ENCODE data around the gene C11orf86.
A peak's percentile ranks its signal among the peaks of the same experiment; 100 is the strongest.

C11orf86 gene

DNA sequence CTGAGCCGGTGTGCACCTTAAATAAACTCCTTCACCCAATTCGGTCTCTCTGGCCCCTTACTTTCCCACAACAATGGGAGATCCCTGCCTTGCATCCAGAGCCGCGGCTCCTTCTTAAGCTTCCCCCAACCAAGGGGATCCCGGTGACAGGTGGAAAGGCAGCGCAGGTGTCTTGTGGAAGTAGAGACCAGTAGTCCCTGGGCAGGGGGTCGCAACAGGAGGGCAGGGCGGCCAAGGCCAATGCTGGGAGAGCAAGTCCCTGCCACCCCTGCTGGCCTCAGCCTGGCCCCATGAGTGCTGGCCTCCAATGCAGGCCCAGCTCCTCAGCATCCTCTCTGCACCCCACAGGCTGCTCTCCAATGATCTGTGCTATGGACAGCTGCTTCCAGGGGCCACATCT, 39.9 kb downstream of the C11orf86 start:
- intact Hi-C loops (cut with DNase I) = no loop called here
- no peak for DNase-seq

DNA sequence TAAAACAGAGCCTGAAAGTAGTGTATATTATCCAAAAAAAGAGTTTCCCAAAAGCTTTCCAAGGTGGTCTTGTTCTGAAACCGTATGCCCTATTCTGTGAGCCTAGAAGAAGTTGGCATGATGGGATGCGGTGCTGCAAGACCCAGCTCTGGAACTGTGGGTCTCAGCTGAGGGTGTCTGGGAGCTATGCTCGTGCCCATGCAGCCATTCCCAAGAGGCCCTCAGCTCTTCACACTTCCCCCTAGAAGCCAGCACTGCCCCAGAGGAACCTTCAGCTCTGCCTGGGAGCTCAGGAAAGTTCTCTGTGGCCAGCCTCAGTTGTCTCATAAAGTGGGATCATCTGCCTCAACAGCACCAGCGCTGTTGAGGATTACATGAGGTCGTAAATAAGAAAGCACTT, 41.4 kb downstream of the C11orf86 start:
- intact Hi-C loops (cut with DNase I) = no loop called here
- no peak for DNase-seq

DNA sequence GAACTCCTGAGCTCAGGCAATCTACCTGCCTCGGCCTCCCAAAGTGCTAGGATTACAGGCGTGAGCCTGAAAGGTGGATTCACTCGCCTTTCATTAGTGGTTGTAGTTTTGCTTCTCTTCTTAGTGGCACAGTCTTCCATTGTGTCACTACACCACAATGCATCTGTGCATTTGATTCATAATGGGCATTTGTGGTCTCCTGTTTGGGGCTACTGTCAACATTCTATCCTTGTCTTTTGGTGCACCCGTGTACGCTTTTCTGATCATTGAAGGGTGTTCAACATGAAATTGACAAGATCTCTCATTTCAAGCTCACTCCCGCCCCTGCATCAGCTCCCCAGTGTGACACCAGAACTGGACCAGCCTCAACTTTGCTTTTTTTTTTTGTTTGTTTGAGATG, 45.8 kb downstream of the C11orf86 start:
- no peak for DNase-seq
- intact Hi-C loops (cut with DNase I) = no loop called here

DNA sequence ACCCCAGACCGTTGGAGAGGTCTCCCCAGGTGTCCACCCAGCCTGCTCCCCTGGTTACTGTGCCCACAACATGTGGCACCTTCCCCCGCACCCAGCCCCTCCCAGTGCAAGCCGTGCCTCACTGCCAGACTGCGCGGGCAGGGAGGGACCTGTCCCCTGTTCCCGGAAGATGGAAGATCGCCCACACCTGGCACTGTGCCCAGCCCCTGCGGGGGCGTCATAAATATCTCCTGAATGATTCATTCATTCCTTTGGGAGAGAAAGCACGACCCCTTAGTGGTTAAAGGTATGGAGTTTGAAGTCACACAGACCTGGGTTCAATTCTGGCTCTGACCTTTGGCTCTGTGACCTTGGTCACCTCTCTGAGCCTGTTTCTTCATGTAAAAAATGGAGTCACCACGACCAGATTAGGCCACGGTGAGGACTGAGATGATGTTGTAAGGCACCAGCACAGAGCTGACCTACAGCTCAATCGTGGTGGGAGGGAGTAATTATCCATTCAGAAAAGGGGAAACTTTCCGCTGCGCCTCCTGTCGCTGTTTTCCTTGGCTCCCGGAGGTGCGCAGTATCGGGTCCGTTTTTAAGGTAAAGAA, 47.3 kb downstream of the C11orf86 start:
- intact Hi-C loops (cut with DNase I) = no loop called here
- peak in 41 of 42 donors; percentile 42 to 88 (median 72) for DNase-seq

DNA sequence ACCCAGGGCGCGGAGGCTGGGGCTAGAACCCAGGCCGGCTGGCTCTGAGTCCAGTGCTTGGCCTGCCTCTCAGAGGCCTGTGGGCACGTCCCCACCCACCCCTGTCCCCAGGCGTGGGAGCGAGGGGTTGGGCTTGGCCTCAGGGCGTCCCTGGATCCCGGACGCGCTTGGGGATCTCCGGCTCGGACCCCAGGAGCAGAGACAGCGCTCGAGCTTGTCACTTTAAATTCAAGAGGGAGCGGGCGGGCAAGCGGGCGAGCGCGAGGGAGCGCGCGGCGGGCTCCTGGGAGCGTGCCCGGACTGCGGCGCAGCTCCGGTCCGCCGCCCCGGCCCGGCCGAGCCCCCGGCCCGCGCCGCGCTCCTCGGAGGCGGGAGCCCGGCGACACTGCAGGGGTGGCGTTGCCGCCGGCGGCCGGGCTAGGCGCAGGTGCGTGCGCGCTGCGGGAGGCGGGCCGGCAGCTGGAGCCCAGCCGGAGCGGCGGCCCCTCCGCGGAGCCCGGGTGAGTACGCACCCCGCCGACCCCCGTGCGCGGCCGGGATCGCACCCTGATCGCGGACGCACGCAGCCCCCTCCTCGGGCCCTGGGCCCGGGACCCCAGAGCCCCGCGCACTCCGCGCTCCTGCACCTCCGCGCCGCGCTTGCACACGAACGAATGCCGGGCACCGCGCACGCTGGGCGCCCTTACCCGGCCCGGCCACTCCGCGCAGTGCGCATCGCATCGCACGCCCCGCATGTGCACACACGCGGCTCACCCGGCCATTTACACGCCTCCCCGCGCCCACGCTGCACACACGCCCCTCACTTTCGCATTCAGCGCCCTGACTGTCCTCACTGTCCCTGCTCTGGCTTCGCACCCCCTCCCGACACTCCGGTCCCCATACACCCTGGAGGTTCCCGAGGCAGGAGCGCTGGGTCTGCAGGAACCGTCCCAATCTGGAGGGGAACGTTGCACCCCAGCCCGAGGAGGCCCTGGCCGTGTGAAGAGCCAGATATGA, 48.2 kb downstream of the C11orf86 start, which contains the start of gene SYT12:
TSS of gene SYT12 (plus strand) at position 174 of the 996 bp plus-strand sequence. CDS start 7,011 bp downstream, outside the sequence.
- intact Hi-C loops (cut with DNase I) = no loop called here
- DNase-seq = peak in 29 of 42 donors; percentile 5 to 65 (median 39)

DNA sequence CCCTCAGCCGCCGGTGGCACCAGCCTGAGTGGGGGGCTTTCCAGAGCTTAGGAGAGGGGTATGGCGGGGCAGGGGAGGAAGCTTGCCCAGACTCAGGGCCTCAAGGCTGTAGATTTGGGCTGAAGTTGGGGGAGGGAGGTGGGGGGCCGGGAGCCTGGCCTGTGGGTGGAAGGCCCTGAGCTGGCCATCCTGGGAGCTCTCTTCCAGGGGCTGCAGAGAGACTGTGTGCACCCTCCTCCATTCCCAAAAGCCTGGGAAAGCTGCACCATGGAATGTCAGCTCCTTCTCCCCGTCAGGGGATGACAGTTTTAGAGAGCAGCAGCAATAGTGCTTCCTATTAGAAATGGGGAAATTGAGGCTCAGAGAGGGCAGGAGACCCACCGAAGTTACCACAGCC, 48.9 kb downstream of the C11orf86 start:
- DNase-seq = no peak
- intact Hi-C loops (cut with DNase I) = no loop called here

DNA sequence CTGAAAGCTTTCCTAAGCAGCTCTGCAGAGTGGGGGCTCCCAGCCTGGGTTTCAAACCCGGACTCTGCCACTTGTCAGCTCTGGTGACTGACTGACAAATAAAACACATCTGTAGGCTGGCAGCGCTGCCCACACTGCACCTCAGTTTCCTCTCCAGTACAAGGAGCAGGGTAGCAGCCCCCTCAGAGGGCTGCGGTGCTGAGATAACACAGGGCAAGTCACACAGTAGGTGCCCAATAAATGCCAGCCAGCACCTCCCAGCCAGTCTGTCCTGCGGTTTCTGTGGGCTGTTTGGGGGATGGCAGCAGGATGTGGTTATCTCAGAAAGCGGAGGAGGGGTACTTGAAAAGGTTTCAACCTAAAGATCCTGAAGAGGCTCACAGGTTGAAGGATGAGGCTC, 49.3 kb downstream of the C11orf86 start:
- DNase-seq = peak in 1 of 42 donors; percentile 31
- intact Hi-C loops (cut with DNase I) = no loop called here

DNA sequence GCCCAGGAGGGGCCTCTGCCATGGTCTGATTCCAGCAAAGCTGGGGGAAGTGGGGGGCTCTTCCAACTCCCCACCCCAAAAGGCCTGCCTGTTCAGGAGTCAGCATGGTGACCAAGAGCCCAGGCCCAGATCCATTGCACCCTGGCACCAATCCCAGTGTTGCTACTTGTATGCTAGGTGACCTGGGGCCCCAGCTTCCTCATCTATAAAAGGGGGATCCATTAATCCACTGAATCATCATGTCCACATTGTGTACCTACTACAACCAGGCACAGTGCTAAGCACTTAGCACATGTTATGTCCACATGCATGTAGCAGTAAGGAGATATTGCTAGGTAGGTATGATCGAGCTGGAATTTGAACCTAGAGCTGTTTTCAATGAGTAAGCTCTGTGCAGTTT, 49.9 kb downstream of the C11orf86 start:
- DNase-seq = no peak
- intact Hi-C loops (cut with DNase I) = no loop called here

DNA sequence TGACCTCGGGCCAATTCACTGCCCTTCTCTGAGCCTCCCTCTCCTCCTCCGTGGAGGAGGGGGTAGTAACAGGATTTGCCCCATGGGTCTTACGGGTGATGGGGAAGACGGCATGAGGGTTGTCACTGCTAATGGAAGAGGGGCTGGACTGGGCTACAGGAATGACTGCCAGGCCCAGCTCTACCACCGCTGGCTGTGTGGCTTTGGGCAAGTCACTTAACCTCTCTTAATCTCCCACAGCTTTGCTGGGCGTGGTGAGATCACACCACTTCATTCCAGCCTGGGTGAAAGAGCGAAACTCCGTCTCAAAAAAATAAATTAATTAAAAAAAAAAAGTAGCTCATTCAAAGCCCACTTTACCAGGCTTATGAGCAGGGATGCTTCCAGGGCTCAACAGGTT, 50.6 kb downstream of the C11orf86 start:
- intact Hi-C loops (cut with DNase I) = no loop called here
- DNase-seq = no peak

Data from head of caudate nucleus (tissue), 42 donors.